GM12878 (cell line): ENCODE data around the gene NOC2L. TPM values are rescaled to one million over a fixed set of nuclear protein-coding genes. Genes with fewer than 3 reads are reported as not detected.

Source experiments
- ATAC-seq: fragments of 200-7000 bp; cut with Tn5 transposase; 3 replicates; pipeline ENCODE4 v1.9.1; 2020; ENCODE audit warnings: mild to moderate bottlenecking, moderate library complexity
- BruUV-seq: library from RNA; stranded (reverse); fragments of 400-500 nt; replicated peaks from 2 replicates; lab custom pipeline; 2021; lab: Mats Ljungman, UMichigan
- CTCF ChIA-PET: fragments of 300-600 bp; sonication (Branson Sonifier 250); formaldehyde crosslinking; extraction: SDS; loops from one replicate; lab custom pipeline; 2021; ENCODE audit warnings: inconsistent platforms; lab: Yijun Ruan, JAX
- POLR2A ChIA-PET: fragments of 350-600 bp; formaldehyde crosslinking; extraction: SDS; loops from one replicate; lab custom pipeline; 2021; ENCODE audit warnings: inconsistent platforms; lab: Charles Lee
- RAD21 ChIA-PET: fragments of 300-600 bp; sonication (Branson Sonifier 250); formaldehyde crosslinking; loops from one replicate; lab custom pipeline; 2023; ENCODE audit warnings: antibody characterized with exemption; ENCODE audit not compliant: unreplicated experiment; lab: Charles Lee
- SMC1A ChIA-PET: fragments of 300-600 bp; sonication (Branson Sonifier 250); formaldehyde crosslinking; loops from one replicate; lab custom pipeline; 2023; ENCODE audit not compliant: unreplicated experiment, uncharacterized antibody; lab: Charles Lee
- DNase-seq: peaks from one replicate; pipeline ENCODE4 v3.0.0-alpha.2; 2011; ENCODE audit warnings: low read depth, low spot score
- FAIRE-seq: peaks from 3 replicates; lab custom pipeline; 2011; peaks lifted over from hg19 to GRCh38; lab: Jason Lieb, UNC
- H2AFZ ChIP-seq: 2 replicates; pipeline ENCODE4 v1.6.0; 2011; ENCODE audit warnings: low read depth, low read length, control low read depth; ENCODE audit not compliant: control insufficient read depth
- H3K27ac ChIP-seq: 2 replicates; pipeline ENCODE4 v1.5.1; 2011; ENCODE audit warnings: control low read depth; ENCODE audit not compliant: control insufficient read depth, insufficient read depth
- H3K27me3 ChIP-seq, 2 experiments: replicated peaks in 1 of 2; 2 replicates each; pipeline versions ENCODE4 v1.6.0 to v1.6.1; 2011; ENCODE audit warnings: low read length in 1 of 2; ENCODE audit not compliant: control insufficient read depth in 2 of 2, insufficient read depth in 2 of 2
- H3K36me3 ChIP-seq, 2 experiments: 2 replicates each; pipeline ENCODE4 v1.5.1; 2011; ENCODE audit warnings: low read length in 1 of 2; ENCODE audit not compliant: control insufficient read depth in 2 of 2, insufficient read depth in 2 of 2
- H3K4me1 ChIP-seq: 2 replicates; pipeline ENCODE4 v1.6.1; 2011; ENCODE audit warnings: mild to moderate bottlenecking, low read length, moderate library complexity, mixed read lengths; ENCODE audit not compliant: control insufficient read depth, insufficient read depth
- H3K4me2 ChIP-seq: 2 replicates; pipeline ENCODE4 v1.6.0; 2011; ENCODE audit warnings: control low read depth; ENCODE audit not compliant: control insufficient read depth, insufficient read depth
- H3K4me3 ChIP-seq: fragments of 200-600 bp; sonication (generic); 2 replicates; pipeline ENCODE4 v1.5.1; 2016
- H3K79me2 ChIP-seq: 2 replicates; pipeline ENCODE4 v1.6.0; 2011; ENCODE audit warnings: low read length; ENCODE audit not compliant: control insufficient read depth, insufficient read depth
- H3K9ac ChIP-seq: 2 replicates; pipeline ENCODE4 v1.8.0; 2011; ENCODE audit warnings: low read length, control low read depth, mixed read lengths; ENCODE audit not compliant: control insufficient read depth, insufficient read depth
- H3K9me3 ChIP-seq: replicated peaks from 3 replicates; pipeline ENCODE4 v1.5.1; 2011; ENCODE audit warnings: mild to moderate bottlenecking, low read length; ENCODE audit not compliant: control insufficient read depth, insufficient read depth
- H4K20me1 ChIP-seq: 2 replicates; pipeline ENCODE4 v1.6.0; 2011; ENCODE audit not compliant: control insufficient read depth, insufficient read depth
- BMI1 ChIP-seq: fragments of 450-650 bp; IDR thresholded peaks from 2 replicates; pipeline ENCODE4 v1.6.1; 2016; ENCODE audit warnings: mild to moderate bottlenecking, moderate library complexity, borderline replicate concordance
- BRCA1 ChIP-seq: IDR thresholded peaks from 2 replicates; pipeline ENCODE4 v1.6.1; 2011; ENCODE audit warnings: low read depth, low read length, improper control_type of control experiment
- CHD2 ChIP-seq: IDR thresholded peaks from 2 replicates; pipeline ENCODE4 v1.6.1; 2011; ENCODE audit warnings: low read depth, low read length, improper control_type of control experiment, borderline replicate concordance
- EGR1 ChIP-seq, 2 experiments: IDR thresholded peaks; 1 replicate in 1 of 2; 2 replicates in 1 of 2; pipeline ENCODE4 v1.6.1; 2011 to 2012; ENCODE audit warnings: low read depth in 2 of 2, low read length in 2 of 2, borderline replicate concordance in 1 of 2, mild to moderate bottlenecking in 1 of 2, moderate library complexity in 1 of 2
- EZH2 ChIP-seq: IDR thresholded peaks from 2 replicates; pipeline ENCODE4 v1.6.1; 2012; ENCODE audit warnings: low read depth, mild to moderate bottlenecking, control low read depth, inconsistent platforms, low read length, borderline replicate concordance; ENCODE audit not compliant: control insufficient read depth
- HDAC2 ChIP-seq: fragments of 200-600 bp; sonication (generic); IDR thresholded peaks from 2 replicates; pipeline ENCODE4 v1.6.1; 2017
- IKZF1 ChIP-seq: fragments of 450-650 bp; conservative IDR thresholded peaks from 2 replicates; pipeline ENCODE4 v1.6.1; 2017; ENCODE audit warnings: antibody characterized with exemption, mild to moderate bottlenecking
- IKZF2 ChIP-seq, 2 experiments: fragments of 450-650 bp; IDR thresholded peaks; 2 replicates each; pipeline ENCODE4 v1.6.1; 2017; ENCODE audit warnings: mild to moderate bottlenecking in 2 of 2, moderate library complexity in 2 of 2
- LARP7 ChIP-seq: fragments of 450-650 bp; IDR thresholded peaks from 2 replicates; pipeline ENCODE4 v1.6.1; 2017; ENCODE audit warnings: mild to moderate bottlenecking
- MEF2B ChIP-seq: fragments of 450-650 bp; IDR thresholded peaks from 2 replicates; pipeline ENCODE4 v1.6.1; 2018; ENCODE audit warnings: mild to moderate bottlenecking, moderate library complexity; ENCODE audit not compliant: partially characterized antibody, poor library complexity, severe bottlenecking
- YY1 ChIP-seq: IDR thresholded peaks from 2 replicates; pipeline ENCODE4 v1.6.1; 2011; ENCODE audit warnings: low read depth, mild to moderate bottlenecking, low read length
- ZBED1 ChIP-seq: IDR thresholded peaks from 2 replicates; pipeline ENCODE4 v1.6.1; 2016; ENCODE audit warnings: borderline replicate concordance
- WGBS: methylation state at CpG from one replicate; pipeline ENCODE4 v1.1.6; 2016; ENCODE audit warnings: low lambda C conversion rate; ENCODE audit not compliant: insufficient replicate concordance, insufficient coverage; ENCODE audit errors: missing lambda C conversion rate; 5-methylcytosine and 5-hydroxymethylcytosine counted together
- in situ Hi-C: fragments of 300-500 bp; cut with MboI; formaldehyde crosslinking; loops from 9 replicates; pipeline ENCODE4 v1.14.3; 2018; ENCODE audit warnings: mixed read lengths
- intact Hi-C: fragments of 100-400 bp; cut with micrococcal nuclease; formaldehyde crosslinking; loops from one replicate; pipeline ENCODE4 v1.14.2; 2022; ENCODE audit not compliant: unreplicated experiment
- polyA plus RNA-seq, 11 experiments: library from polyadenylated mRNA; depleted of rRNA in 4 of 11; unstranded in 6 of 11; stranded (reverse) in 5 of 11; fragments of >200 nt; fragmentation: Nextera tagmentation in 4 of 11; fragmentation: Illumina TruSeq in 1 of 11; extraction: Ambion mirVana in 4 of 11; extraction: Trizol in 1 of 11; gene quantifications; 1 replicate in 1 of 11; 2 replicates in 10 of 11; pipeline versions ENCODE4 v1.2.1 to v1.2.3, GENCODE V29; 2011 to 2016; ENCODE audit warnings: inconsistent platforms in 2 of 11, missing spikeins in 2 of 11, low read depth in 1 of 11
- total RNA-seq, 4 experiments: library from RNA; depleted of rRNA in 3 of 4; stranded (reverse); fragments of >200 nt in 3 of 4; fragmentation: Illumina TruSeq in 1 of 4; extraction: Trizol in 1 of 4; gene quantifications; 2 replicates each; pipeline versions ENCODE4 v1.2.1 to v1.2.3, GENCODE V29; 2013 to 2021
- TF ChIP-seq, protein P1 (sequence below): IDR thresholded peaks from 2 replicates; pipeline ENCODE4 v1.6.1; 2012; ENCODE audit warnings: mild to moderate bottlenecking, low read depth, low read length

Gene NOC2L
- total and polyA plus RNA-seq, 10 of the 15 experiments (the other 5 are each of a cell fraction or from before 2014, with no cell fraction given) = 1.3 to 171 (median 64.3) TPM

DNA sequence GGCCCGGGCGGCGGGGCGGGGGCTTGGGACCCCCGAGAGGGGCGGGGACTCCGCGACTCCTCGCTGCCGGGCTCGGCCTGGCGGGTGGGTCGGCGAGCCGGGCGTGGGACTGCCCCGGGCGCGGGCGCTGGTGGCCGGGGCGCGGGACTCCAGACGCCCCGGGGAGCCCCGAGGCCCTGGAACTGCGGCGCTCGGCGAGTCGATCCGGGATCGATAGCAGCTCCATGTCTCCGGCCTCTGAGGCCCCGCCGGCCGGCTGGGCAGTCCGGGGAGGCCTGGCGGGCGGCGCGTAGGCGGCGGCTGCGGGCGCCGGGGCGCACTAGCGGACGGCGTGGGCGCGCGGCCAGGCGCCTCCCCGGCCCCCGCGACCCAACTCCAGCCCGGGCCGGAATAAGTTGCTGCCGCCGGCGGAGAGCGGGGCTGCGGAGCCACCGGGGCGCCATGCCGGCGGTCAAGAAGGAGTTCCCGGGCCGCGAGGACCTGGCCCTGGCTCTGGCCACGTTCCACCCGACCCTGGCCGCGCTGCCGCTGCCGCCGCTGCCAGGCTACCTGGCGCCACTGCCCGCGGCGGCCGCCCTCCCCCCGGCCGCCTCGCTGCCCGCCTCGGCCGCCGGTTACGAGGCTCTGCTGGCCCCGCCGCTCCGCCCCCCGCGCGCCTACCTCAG lies 34.9 kb downstream of the NOC2L start:
- H2AFZ ChIP-seq = no peak overlapping the region
- H3K4me2 ChIP-seq = no peak overlapping the region
- H3K36me3 ChIP-seq = no peaks in the 10 kb centered on the region
- no peaks in the 10 kb centered on the region for H3K79me2 ChIP-seq
- H3K27me3 ChIP-seq = peaks cover 19 to 24% of the 10 kb centered on the region in 2 experiments
- CTCF ChIA-PET = no interaction called here
- in situ Hi-C loops (no loop called here), intact Hi-C loops (loop anchor here (1.0 kb wide), 1 partner anchor 18 kb away; no protein-coding TSS in a partner anchor)
- RAD21 ChIA-PET = no interaction called here
- H4K20me1 ChIP-seq = no peaks in the 10 kb centered on the region; the same call in 1 of the 2 replicates
- no peaks in the 10 kb centered on the region for H3K4me1 ChIP-seq
- 2% methylated on average over 46 of the region's 98 CpGs for WGBS
- FAIRE-seq = no peak
- H3K27ac ChIP-seq = no peak overlapping the region
- H3K9me3 ChIP-seq = no peaks in the 10 kb centered on the region
- H3K9ac ChIP-seq = no peak overlapping the region
- BruUV-seq = no TSS peak
- TF ChIP-seq EZH2 = no peak
- no peak for TF ChIP-seq IKZF2 (IDR thresholded peaks at IDR 0.05)
- TF ChIP-seq BRCA1 = no peak
- TF ChIP-seq YY1 = no peak
- TF ChIP-seq HDAC2 = no peak
- H3K4me3 ChIP-seq = no peak overlapping the region
- no peak for ATAC-seq
- POLR2A ChIA-PET = no interaction called here
- SMC1A ChIA-PET = no interaction called here
- no peak for DNase-seq

GRCh38 chr1:923131-923990 lies 35.7 kb downstream of the NOC2L start, which contains the start of gene SAMD11:
TSS of gene SAMD11 (plus strand) at chr1:923923. CDS start at chr1:924432, 509 bp downstream.
- BruUV-seq = no TSS peak
- CTCF ChIA-PET = no interaction called here
- TF ChIP-seq ZBED1 (no peak), CHD2 (no peak), BMI1 (no peak), LARP7 (peak; percentile 100), IKZF1 (peak; percentile 32; the same call in 1 of the 2 replicates), MEF2B (no peak), EGR1 (IDR thresholded peaks at IDR 0.05; ENCODE audit: borderline replicate concordance in 1 of 2, low read depth in 2 of 2, low read length in 2 of 2) (0 out of 3 replicates have a peak, but pooled peaks of 1 of the 2 experiments have one; percentile 24)
- TF ChIP-seq, protein P1, sequence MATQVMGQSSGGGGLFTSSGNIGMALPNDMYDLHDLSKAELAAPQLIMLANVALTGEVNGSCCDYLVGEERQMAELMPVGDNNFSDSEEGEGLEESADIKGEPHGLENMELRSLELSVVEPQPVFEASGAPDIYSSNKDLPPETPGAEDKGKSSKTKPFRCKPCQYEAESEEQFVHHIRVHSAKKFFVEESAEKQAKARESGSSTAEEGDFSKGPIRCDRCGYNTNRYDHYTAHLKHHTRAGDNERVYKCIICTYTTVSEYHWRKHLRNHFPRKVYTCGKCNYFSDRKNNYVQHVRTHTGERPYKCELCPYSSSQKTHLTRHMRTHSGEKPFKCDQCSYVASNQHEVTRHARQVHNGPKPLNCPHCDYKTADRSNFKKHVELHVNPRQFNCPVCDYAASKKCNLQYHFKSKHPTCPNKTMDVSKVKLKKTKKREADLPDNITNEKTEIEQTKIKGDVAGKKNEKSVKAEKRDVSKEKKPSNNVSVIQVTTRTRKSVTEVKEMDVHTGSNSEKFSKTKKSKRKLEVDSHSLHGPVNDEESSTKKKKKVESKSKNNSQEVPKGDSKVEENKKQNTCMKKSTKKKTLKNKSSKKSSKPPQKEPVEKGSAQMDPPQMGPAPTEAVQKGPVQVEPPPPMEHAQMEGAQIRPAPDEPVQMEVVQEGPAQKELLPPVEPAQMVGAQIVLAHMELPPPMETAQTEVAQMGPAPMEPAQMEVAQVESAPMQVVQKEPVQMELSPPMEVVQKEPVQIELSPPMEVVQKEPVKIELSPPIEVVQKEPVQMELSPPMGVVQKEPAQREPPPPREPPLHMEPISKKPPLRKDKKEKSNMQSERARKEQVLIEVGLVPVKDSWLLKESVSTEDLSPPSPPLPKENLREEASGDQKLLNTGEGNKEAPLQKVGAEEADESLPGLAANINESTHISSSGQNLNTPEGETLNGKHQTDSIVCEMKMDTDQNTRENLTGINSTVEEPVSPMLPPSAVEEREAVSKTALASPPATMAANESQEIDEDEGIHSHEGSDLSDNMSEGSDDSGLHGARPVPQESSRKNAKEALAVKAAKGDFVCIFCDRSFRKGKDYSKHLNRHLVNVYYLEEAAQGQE = no peak

More at GRCh38 chr1:923131-923990, 35.7 kb downstream of the NOC2L start, which contains the start of gene SAMD11:
- Histone ChIP-seq H3K4me3 (no peak within 1 kb of the TSS), H3K27ac (no peak within 1 kb of the TSS), H3K36me3 (no peaks in the 10 kb centered on the region), H3K79me2 (no peaks in the 10 kb centered on the region), H4K20me1 (no peaks in the 10 kb centered on the region; the same call in 1 of the 2 replicates), H2AFZ (no peak within 1 kb of the TSS), H3K4me1 (no peaks in the 10 kb centered on the region), H3K27me3 (peaks cover 19 to 24% of the 10 kb centered on the region in 2 experiments), H3K9me3 (no peaks in the 10 kb centered on the region), H3K4me2 (no peak within 1 kb of the TSS), H3K9ac (no peak within 1 kb of the TSS)
- no peak for FAIRE-seq
- WGBS = 2% methylated on average over 64 of the region's 72 CpGs
- ATAC-seq = peak; percentile 18; the same call in 1 of the 3 replicates
- intact Hi-C loops (no loop called here), in situ Hi-C loops (no loop called here)
- ChIA-PET RAD21 (no interaction called here), SMC1A (no interaction called here), POLR2A (no interaction called here)
- DNase-seq = no peak
